COR-L47 (cell line): ENCODE data around the gene GARS1.
"Not testable (repeated sequence)": the region's sequence is repeated elsewhere in the genome, so short reads cannot be mapped to it uniquely, and the experiment has no call there.

ENCODE experiments used
- DNase-seq: peaks from one replicate; lab custom pipeline; 2025; lab: John Stamatoyannopoulos, UW

The GARS1 gene

GRCh38 chr7:30572212-30572841 is 22.4 kb upstream of the GARS1 start:
- no peak for DNase-seq

- no peak for DNase-seq
These were observed 18.8 kb upstream of the GARS1 start for GRCh38 chr7:30575910-30576309.

GRCh38 chr7:30583181-30583580 is 11.5 kb upstream of the GARS1 start:
- no peak for DNase-seq

- DNase-seq = no peak
These were observed 10.3 kb upstream of the GARS1 start for GRCh38 chr7:30584415-30584814.

GRCh38 chr7:30584965-30585364 is 9.7 kb upstream of the GARS1 start:
- no peak for DNase-seq

GRCh38 chr7:30585675-30586074 is 9.0 kb upstream of the GARS1 start:
- DNase-seq = no peak

GRCh38 chr7:30587547-30587946 is 7.1 kb upstream of the GARS1 start:
- DNase-seq = not testable (repeated sequence)

GRCh38 chr7:30589111-30589510 is 5.6 kb upstream of the GARS1 start:
- DNase-seq = no peak

GRCh38 chr7:30594048-30594539 is 584 bp upstream of the GARS1 start:
- DNase-seq = peak; percentile 27

- no peak for DNase-seq
These were observed 847 bp downstream of the GARS1 start for GRCh38 chr7:30595436-30596013.

- DNase-seq = peak; percentile 25
These were observed 1.4 kb downstream of the GARS1 start for GRCh38 chr7:30596014-30596641.

GRCh38 chr7:30596721-30597120 is 2.0 kb downstream of the GARS1 start:
- no peak for DNase-seq

GRCh38 chr7:30598121-30598876 is 3.6 kb downstream of the GARS1 start:
- no peak for DNase-seq

GRCh38 chr7:30604901-30605300 is 10.2 kb downstream of the GARS1 start:
- DNase-seq = no peak

- DNase-seq = no peak
These were observed 11.2 kb downstream of the GARS1 start for GRCh38 chr7:30605832-30606231.

GRCh38 chr7:30612658-30613265 is 18.1 kb downstream of the GARS1 start:
- no peak for DNase-seq

- no peak for DNase-seq
These were observed 19.0 kb downstream of the GARS1 start for GRCh38 chr7:30613366-30614325.

GRCh38 chr7:30616318-30616717 is 21.6 kb downstream of the GARS1 start:
- no peak for DNase-seq

- no peak for DNase-seq
These were observed 22.7 kb downstream of the GARS1 start for GRCh38 chr7:30617359-30617758.

GRCh38 chr7:30618080-30618676 is 23.5 kb downstream of the GARS1 start:
- no peak for DNase-seq

- no peak for DNase-seq
These were observed 24.3 kb downstream of the GARS1 start for GRCh38 chr7:30618961-30619360.
